SK-N-SH (cell line): ENCODE data around the gene RAPGEF6. TPM values are rescaled to one million over a fixed set of nuclear protein-coding genes. Genes with fewer than 3 reads are reported as not detected.

ENCODE experiments used
- CTCF ChIA-PET: fragments of 300-600, 350-600 bp; formaldehyde crosslinking; extraction: SDS; loops from one replicate; lab custom pipeline; 2021; lab: Yijun Ruan, JAX
- POLR2A ChIA-PET: fragments of 350-600 bp; sonication (Branson Sonifier 250); formaldehyde crosslinking; extraction: SDS; loops from one replicate; lab custom pipeline; 2020; ENCODE audit warnings: antibody characterized with exemption, inconsistent platforms; lab: Yijun Ruan, JAX
- DNase-seq: peaks from one replicate; pipeline ENCODE4 v3.0.0; 2012
- H2AFZ ChIP-seq: fragments of 200-600 bp; sonication (generic); 2 replicates; pipeline ENCODE4 v1.8.1; 2016; ENCODE audit warnings: antibody characterized with exemption, mild to moderate bottlenecking, low read depth
- H3F3A ChIP-seq: fragments of 200-600 bp; sonication (generic); replicated peaks from 2 replicates; pipeline ENCODE3; 2016; ENCODE audit warnings: antibody characterized with exemption, mild to moderate bottlenecking; ENCODE audit not compliant: insufficient read depth
- H3K27ac ChIP-seq, 2 experiments: fragments of 200-500 bp in 1 of 2; fragments of 200-600 bp in 1 of 2; sonication (Bioruptor generic) in 1 of 2; sonication (generic), shearing (Covaris generic) in 1 of 2; 2 replicates each; pipeline versions ENCODE4 v1.5.1 to v1.6.1; 2014 to 2016; ENCODE audit warnings: low read depth in 2 of 2, inconsistent platforms in 1 of 2, low read length in 1 of 2, mild to moderate bottlenecking in 1 of 2, mixed read lengths in 1 of 2
- H3K27me3 ChIP-seq: fragments of 200-600 bp; sonication (generic), shearing (Covaris generic); 2 replicates; pipeline ENCODE4 v1.6.1; 2016; ENCODE audit warnings: mixed run types; ENCODE audit not compliant: insufficient read depth
- H3K36me3 ChIP-seq, 2 experiments: fragments of 200-500 bp in 1 of 2; fragments of 200-600 bp in 1 of 2; sonication (Bioruptor generic) in 1 of 2; sonication (generic) in 1 of 2; replicated peaks in 1 of 2; 2 replicates each; pipeline versions ENCODE3 to v1.5.1; 2014 to 2016; ENCODE audit warnings: low read length in 1 of 2, mild to moderate bottlenecking in 1 of 2; ENCODE audit not compliant: insufficient read depth in 2 of 2, control insufficient read depth in 1 of 2
- H3K4me1 ChIP-seq, 2 experiments: fragments of 200-500 bp in 1 of 2; fragments of 200-600 bp in 1 of 2; sonication (Bioruptor generic) in 1 of 2; sonication (generic), shearing (Covaris generic) in 1 of 2; 2 replicates each; pipeline versions ENCODE4 v1.5.1 to v1.6.1; 2014 to 2016; ENCODE audit warnings: low read depth in 1 of 2, low read length in 1 of 2, mixed run types in 1 of 2; ENCODE audit not compliant: insufficient read depth in 2 of 2, control insufficient read depth in 1 of 2
- H3K4me2 ChIP-seq: fragments of 200-600 bp; sonication (generic), shearing (Covaris generic); 2 replicates; pipeline ENCODE4 v1.6.1; 2017; ENCODE audit warnings: mixed run types
- H3K4me3 ChIP-seq, 2 experiments: fragments of 200-500 bp in 1 of 2; fragments of 200-600 bp in 1 of 2; sonication (Bioruptor generic) in 1 of 2; sonication (generic), shearing (Covaris generic) in 1 of 2; 2 replicates each; pipeline versions ENCODE4 v1.5.1 to v1.8.1; 2014 to 2016; ENCODE audit warnings: low read depth in 2 of 2, inconsistent platforms in 1 of 2, low read length in 1 of 2, mild to moderate bottlenecking in 1 of 2, mixed read lengths in 1 of 2, moderate library complexity in 1 of 2
- H3K79me2 ChIP-seq: fragments of 200-600 bp; sonication (generic); 2 replicates; pipeline ENCODE4 v1.8.1; 2017; ENCODE audit warnings: mild to moderate bottlenecking; ENCODE audit not compliant: insufficient read depth
- H3K9ac ChIP-seq: fragments of 200-600 bp; sonication (generic); 2 replicates; pipeline ENCODE4 v1.6.1; 2017; ENCODE audit warnings: mixed run types
- H3K9me2 ChIP-seq: fragments of 200-600 bp; sonication (generic); 2 replicates; pipeline ENCODE4 v1.6.1; 2017; ENCODE audit warnings: mixed run types
- H3K9me3 ChIP-seq: fragments of 200-600 bp; sonication (generic); 2 replicates; pipeline ENCODE4 v1.6.1; 2017; ENCODE audit warnings: mixed run types, mild to moderate bottlenecking, moderate library complexity
- H4K20me1 ChIP-seq: fragments of 200-600 bp; sonication (generic); 2 replicates; pipeline ENCODE4 v1.6.1; 2017; ENCODE audit warnings: mild to moderate bottlenecking, mixed run types; ENCODE audit not compliant: insufficient read depth
- CHD2 ChIP-seq: fragments of 150-350 bp; IDR thresholded peaks from 2 replicates; pipeline ENCODE4 v1.6.1; 2018; ENCODE audit warnings: low read length; ENCODE audit not compliant: partially characterized antibody
- CTCF ChIP-seq: fragments of 200-600 bp; sonication (generic); IDR thresholded peaks from 2 replicates; pipeline ENCODE4 v1.6.1; 2017; ENCODE audit warnings: antibody characterized with exemption, mild to moderate bottlenecking, moderate library complexity
- ELF1 ChIP-seq: IDR thresholded peaks from 2 replicates; pipeline ENCODE4 v1.4.0; 2012
- EP300 ChIP-seq, 2 experiments: IDR thresholded peaks; 2 replicates each; pipeline versions ENCODE4 v1.4.0 to v1.6.1; 2012; ENCODE audit warnings: borderline replicate concordance in 1 of 2, low read depth in 1 of 2, low read length in 1 of 2
- FOSL2 ChIP-seq: IDR thresholded peaks from 2 replicates; pipeline ENCODE4 v1.4.0; 2012; ENCODE audit warnings: low read depth, mild to moderate bottlenecking, moderate library complexity, borderline replicate concordance
- FOXJ3 ChIP-seq: sonication (generic); formaldehyde crosslinking; IDR thresholded peaks from 2 replicates; pipeline ENCODE4 v1.5.1; 2020; ENCODE audit warnings: mild to moderate bottlenecking, missing genetic modification reagents
- GABPA ChIP-seq: IDR thresholded peaks from 2 replicates; pipeline ENCODE4 v1.4.0; 2012; ENCODE audit warnings: low read depth, mild to moderate bottlenecking
- GATA2 ChIP-seq: sonication (generic); formaldehyde crosslinking; IDR thresholded peaks from 2 replicates; pipeline ENCODE4 v1.5.0; 2020; ENCODE audit warnings: mild to moderate bottlenecking, missing genetic modification reagents
- IRF3 ChIP-seq: fragments of 150-350 bp; IDR thresholded peaks from 2 replicates; pipeline ENCODE4 v1.6.1; 2016; ENCODE audit warnings: mild to moderate bottlenecking, low read depth, low read length
- MAX ChIP-seq: IDR thresholded peaks from 2 replicates; pipeline ENCODE4 v1.4.0; 2012; ENCODE audit warnings: low read depth
- MEF2A ChIP-seq: IDR thresholded peaks from 2 replicates; pipeline ENCODE4 v1.4.0; 2012; ENCODE audit warnings: low read depth, borderline replicate concordance
- PBX3 ChIP-seq: IDR thresholded peaks from 2 replicates; pipeline ENCODE4; 2012
- RAD21 ChIP-seq: IDR thresholded peaks from 2 replicates; pipeline ENCODE4 v1.6.1; 2012; ENCODE audit warnings: mild to moderate bottlenecking, low read length
- RCOR1 ChIP-seq: fragments of 150-350 bp; IDR thresholded peaks from 2 replicates; pipeline ENCODE4 v1.6.1; 2017; ENCODE audit warnings: antibody characterized with exemption, low read length
- RXRA ChIP-seq: IDR thresholded peaks from 2 replicates; pipeline ENCODE4 v1.4.0; 2012; ENCODE audit warnings: low read depth, mild to moderate bottlenecking, borderline replicate concordance
- SMC3 ChIP-seq: IDR thresholded peaks from 2 replicates; pipeline ENCODE4 v1.6.1; 2012; ENCODE audit warnings: low read depth, low read length, improper control_type of control experiment
- TAF1 ChIP-seq: IDR thresholded peaks from 2 replicates; pipeline ENCODE4 v1.6.1; 2012; ENCODE audit warnings: low read depth, mild to moderate bottlenecking, low read length, moderate library complexity, borderline replicate concordance
- USF1 ChIP-seq: IDR thresholded peaks from 2 replicates; pipeline ENCODE4 v1.4.0; 2012; ENCODE audit warnings: low read depth, borderline replicate concordance
- YY1 ChIP-seq: IDR thresholded peaks from 2 replicates; pipeline ENCODE4 v1.4.0; 2012; ENCODE audit warnings: low read depth, mild to moderate bottlenecking
- ZBTB33 ChIP-seq: IDR thresholded peaks from 2 replicates; pipeline ENCODE4 v1.4.0; 2012; ENCODE audit warnings: low read depth, borderline replicate concordance
- WGBS: methylation state at CpG from one replicate; pipeline ENCODE4 v1.1.6; 2017; ENCODE audit warnings: low lambda C conversion rate; 5-methylcytosine and 5-hydroxymethylcytosine counted together
- polyA plus RNA-seq, 3 experiments: library from polyadenylated mRNA; depleted of rRNA; stranded (reverse); fragments of >200 nt; gene quantifications; 2 replicates each; pipeline ENCODE4 v1.2.3, GENCODE V29; 2012

Gene RAPGEF6
- polyA plus RNA-seq, 1 of the 3 experiments (the other 2 are of a cell fraction): 2.9 TPM

GRCh38 chr5:131609774-131610173, 25.3 kb downstream of the RAPGEF6 start:
- Histone ChIP-seq H3F3A (peaks cover 20% of the 10 kb centered on the region), H3K27ac (peak overlapping the region in 1 of 2 experiments; percentile 72; a peak in 2 of 4 replicates), H3K9ac (no peak overlapping the region; the same call in 1 of the 2 replicates), H3K9me3 (no peaks in the 10 kb centered on the region), H3K4me1 (peaks cover 0 to 9% of the 10 kb centered on the region in 2 experiments; a peak in 1 of 4 replicates), H3K4me2 (peak overlapping the region; percentile 25; the same call in 1 of the 2 replicates), H3K9me2 (no peaks in the 10 kb centered on the region), H2AFZ (no peak overlapping the region), H3K27me3 (no peaks in the 10 kb centered on the region), H3K4me3 (no peak overlapping the region), H4K20me1 (no peaks in the 10 kb centered on the region), H3K79me2 (peaks cover 86% of the 10 kb centered on the region), H3K36me3 (no peaks in the 10 kb centered on the region)
- no peak for DNase-seq
- CTCF ChIA-PET: interaction anchor here (0.5 kb wide), 1 partner anchor 396 kb away, joined by 3 read pairs; no protein-coding TSS in a partner anchor
- POLR2A ChIA-PET: no interaction called here
- TF ChIP-seq FOSL2 (no peak), MEF2A (no peak), GABPA (no peak), FOXJ3 (CRISPR knock-in tag) (no peak), RCOR1 (no peak), PBX3 (no peak), EP300 (IDR thresholded peaks at IDR 0.05; ENCODE audit: borderline replicate concordance in 1 of 2, low read depth in 1 of 2, low read length in 1 of 2) (no peak), MAX (no peak), RXRA (no peak), USF1 (no peak)
- WGBS: 100% methylated on average over 1 of the region's 1 CpG

GRCh38 chr5:131608597-131608996, 26.4 kb downstream of the RAPGEF6 start:
- H3K4me3 ChIP-seq: no peak overlapping the region
- H4K20me1 ChIP-seq: no peaks in the 10 kb centered on the region
- H3K36me3 ChIP-seq: peaks cover 0 to 2% of the 10 kb centered on the region in 2 experiments
- H3K27me3 ChIP-seq: no peaks in the 10 kb centered on the region
- H3K9me3 ChIP-seq: no peaks in the 10 kb centered on the region
- peaks cover 84% of the 10 kb centered on the region for H3K79me2 ChIP-seq
- ChIA-PET POLR2A (no interaction called here), CTCF (interaction anchor here (0.7 to 1.2 kb wide), 2 partner anchors 19 to 484 kb away, joined by 3 to 6 read pairs; no protein-coding TSS in a partner anchor)
- no peak overlapping the region for H3K27ac ChIP-seq
- WGBS: 97% methylated on average over 5 of the region's 5 CpGs
- no peaks in the 10 kb centered on the region for H3K9me2 ChIP-seq
- no peak overlapping the region for H2AFZ ChIP-seq
- no peak overlapping the region for H3K4me2 ChIP-seq
- H3F3A ChIP-seq: peaks cover 20% of the 10 kb centered on the region
- H3K9ac ChIP-seq: no peak overlapping the region
- no peak for DNase-seq
- peaks cover 0 to 6% of the 10 kb centered on the region in 2 experiments; a peak in 1 of 4 replicates for H3K4me1 ChIP-seq
- TF ChIP-seq CHD2: no peak
- no peak for TF ChIP-seq SMC3
- TF ChIP-seq YY1: no peak
- no peak for TF ChIP-seq CTCF
- TF ChIP-seq TAF1: no peak
- TF ChIP-seq MAX: no peak
- no peak for TF ChIP-seq RCOR1
- no peak for TF ChIP-seq RAD21
- TF ChIP-seq ZBTB33: no peak
- no peak for TF ChIP-seq FOSL2
- no peak for TF ChIP-seq GATA2 (CRISPR knock-in tag)
- TF ChIP-seq ELF1: no peak
- TF ChIP-seq RXRA: no peak
- TF ChIP-seq IRF3: no peak
